ENCODE results near the gene RAB36. TPM values are rescaled to one million over a fixed set of nuclear protein-coding genes. Genes with fewer than 3 reads are reported as not detected.

The RAB36 gene, protein sequence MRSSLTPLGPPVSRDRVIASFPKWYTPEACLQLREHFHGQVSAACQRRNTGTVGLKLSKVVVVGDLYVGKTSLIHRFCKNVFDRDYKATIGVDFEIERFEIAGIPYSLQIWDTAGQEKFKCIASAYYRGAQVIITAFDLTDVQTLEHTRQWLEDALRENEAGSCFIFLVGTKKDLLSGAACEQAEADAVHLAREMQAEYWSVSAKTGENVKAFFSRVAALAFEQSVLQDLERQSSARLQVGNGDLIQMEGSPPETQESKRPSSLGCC
- polyA plus RNA-seq (2011; rRNA removed): 5.7 and 10.1 TPM in 2 replicates
- polyA minus RNA-seq (2011; rRNA and poly(A)+ RNA removed): 5.8 and 8.3 TPM in 2 replicates

DNA sequence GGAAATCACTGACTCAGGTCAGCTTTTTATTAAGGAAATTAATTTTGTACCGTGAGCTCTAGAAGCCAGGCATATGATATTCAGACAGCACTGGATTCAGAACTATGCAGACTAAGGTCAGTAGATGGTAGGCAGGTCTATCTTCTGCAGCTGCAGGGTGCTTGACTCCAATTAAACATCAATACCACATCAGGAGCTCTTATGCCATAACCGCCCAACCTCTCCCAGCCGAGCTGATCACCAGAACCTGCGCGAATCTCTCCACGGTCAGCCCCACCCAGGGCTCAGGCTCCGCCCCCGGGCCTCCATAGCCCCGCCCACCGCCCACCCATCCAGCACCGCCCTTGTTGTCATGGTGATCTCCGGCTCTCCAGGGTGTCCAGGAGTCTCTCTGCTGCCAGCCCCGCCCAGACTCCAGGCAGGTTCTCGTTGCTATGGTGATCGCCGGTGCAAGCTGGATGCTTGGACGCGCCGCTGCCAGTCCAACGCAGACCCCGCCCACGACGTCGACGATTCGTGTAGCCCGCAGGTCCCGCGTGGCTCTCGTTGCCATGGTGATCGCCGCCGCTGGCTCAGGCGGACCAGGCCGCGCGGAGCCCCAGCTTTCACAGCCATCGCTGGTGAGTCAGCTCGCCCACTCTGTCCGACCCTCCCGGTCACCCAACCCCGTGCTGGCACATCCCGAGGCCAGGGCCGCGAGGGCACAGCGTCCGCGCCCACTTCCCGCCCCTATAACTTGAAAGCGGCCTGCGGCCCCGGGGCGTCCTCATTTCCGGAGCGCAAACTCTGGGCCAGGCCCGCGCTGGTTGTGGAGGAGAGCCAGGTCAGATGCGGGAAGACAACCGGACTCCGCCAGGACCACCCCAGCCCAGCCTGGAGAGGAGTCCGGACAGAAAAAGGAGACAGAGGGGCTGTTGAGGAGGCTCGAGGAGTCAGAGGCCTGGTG lies at the start of gene RAB36:
RAB36 (plus strand) TSS at position 546 of the 946 bp plus-strand sequence. CDS start 1,140 bp downstream, outside the sequence.
- H3K27me3 ChIP-seq (ENCODE audit: control insufficient read depth, insufficient read depth, low read length): no peaks in the 10 kb centered on the region
- ChIA-PET POLR2A (no interaction called here), CTCF (interaction anchor here (0.6 to 1.8 kb wide), 9 partner anchors 13 to 241 kb away, joined by 3 to 7 read pairs (median 3); no protein-coding TSS in a partner anchor)
- peaks cover 5% of the 10 kb centered on the region for H3K36me3 ChIP-seq (ENCODE audit: control insufficient read depth, insufficient read depth, low read length)
- H3K4me3 ChIP-seq (ENCODE audit: low read depth, low read length): peak within 1 kb of the TSS; percentile 46
- DNase-seq (ENCODE audit: low read depth): peak; percentile 93
- TF ChIP-seq, protein P1, sequence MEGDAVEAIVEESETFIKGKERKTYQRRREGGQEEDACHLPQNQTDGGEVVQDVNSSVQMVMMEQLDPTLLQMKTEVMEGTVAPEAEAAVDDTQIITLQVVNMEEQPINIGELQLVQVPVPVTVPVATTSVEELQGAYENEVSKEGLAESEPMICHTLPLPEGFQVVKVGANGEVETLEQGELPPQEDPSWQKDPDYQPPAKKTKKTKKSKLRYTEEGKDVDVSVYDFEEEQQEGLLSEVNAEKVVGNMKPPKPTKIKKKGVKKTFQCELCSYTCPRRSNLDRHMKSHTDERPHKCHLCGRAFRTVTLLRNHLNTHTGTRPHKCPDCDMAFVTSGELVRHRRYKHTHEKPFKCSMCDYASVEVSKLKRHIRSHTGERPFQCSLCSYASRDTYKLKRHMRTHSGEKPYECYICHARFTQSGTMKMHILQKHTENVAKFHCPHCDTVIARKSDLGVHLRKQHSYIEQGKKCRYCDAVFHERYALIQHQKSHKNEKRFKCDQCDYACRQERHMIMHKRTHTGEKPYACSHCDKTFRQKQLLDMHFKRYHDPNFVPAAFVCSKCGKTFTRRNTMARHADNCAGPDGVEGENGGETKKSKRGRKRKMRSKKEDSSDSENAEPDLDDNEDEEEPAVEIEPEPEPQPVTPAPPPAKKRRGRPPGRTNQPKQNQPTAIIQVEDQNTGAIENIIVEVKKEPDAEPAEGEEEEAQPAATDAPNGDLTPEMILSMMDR (IDR thresholded peaks at IDR 0.05; ENCODE audit: insufficient read depth, low read depth, low read length): no peak

DNA sequence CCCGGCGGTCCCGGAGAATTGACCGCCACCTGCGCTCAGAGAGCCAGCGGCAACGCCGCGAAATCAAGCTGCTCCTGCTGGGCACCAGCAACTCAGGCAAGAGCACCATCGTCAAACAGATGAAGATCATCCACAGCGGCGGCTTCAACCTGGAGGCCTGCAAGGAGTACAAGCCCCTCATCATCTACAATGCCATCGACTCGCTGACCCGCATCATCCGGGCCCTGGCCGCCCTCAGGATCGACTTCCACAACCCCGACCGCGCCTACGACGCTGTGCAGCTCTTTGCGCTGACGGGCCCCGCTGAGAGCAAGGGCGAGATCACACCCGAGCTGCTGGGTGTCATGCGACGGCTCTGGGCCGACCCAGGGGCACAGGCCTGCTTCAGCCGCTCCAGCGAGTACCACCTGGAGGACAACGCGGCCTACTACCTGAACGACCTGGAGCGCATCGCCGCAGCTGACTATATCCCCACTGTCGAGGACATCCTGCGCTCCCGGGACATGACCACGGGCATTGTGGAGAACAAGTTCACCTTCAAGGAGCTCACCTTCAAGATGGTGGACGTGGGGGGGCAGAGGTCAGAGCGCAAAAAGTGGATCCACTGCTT lies 49.4 kb upstream of the RAB36 start:
- Histone ChIP-seq H3K27me3 (ENCODE audit: control insufficient read depth, insufficient read depth, low read length) (no peaks in the 10 kb centered on the region), H3K4me3 (ENCODE audit: low read depth, low read length) (no peak overlapping the region), H3K36me3 (ENCODE audit: control insufficient read depth, insufficient read depth, low read length) (peaks cover 10% of the 10 kb centered on the region)
- DNase-seq (ENCODE audit: low read depth): no peak
- TF ChIP-seq, protein P1 (IDR thresholded peaks at IDR 0.05; ENCODE audit: insufficient read depth, low read depth, low read length): no peak
- CTCF ChIA-PET: interaction anchor here (1.0 to 1.4 kb wide), 3 partner anchors 12 to 247 kb away, joined by 3 to 6 read pairs (median 3); no protein-coding TSS in a partner anchor
- POLR2A ChIA-PET: no interaction called here

GRCh38 chr22:23097412-23098229 lies 47.7 kb upstream of the RAB36 start:
- H3K36me3 ChIP-seq (ENCODE audit: control insufficient read depth, insufficient read depth, low read length): peaks cover 10% of the 10 kb centered on the region
- H3K27me3 ChIP-seq (ENCODE audit: control insufficient read depth, insufficient read depth, low read length): no peaks in the 10 kb centered on the region
- no peak for DNase-seq (ENCODE audit: low read depth)
- ChIA-PET POLR2A (no interaction called here), CTCF (no interaction called here)
- H3K4me3 ChIP-seq (ENCODE audit: low read depth, low read length): no peak overlapping the region
- TF ChIP-seq, protein P1 (IDR thresholded peaks at IDR 0.05; ENCODE audit: insufficient read depth, low read depth, low read length): no peak

DNA sequence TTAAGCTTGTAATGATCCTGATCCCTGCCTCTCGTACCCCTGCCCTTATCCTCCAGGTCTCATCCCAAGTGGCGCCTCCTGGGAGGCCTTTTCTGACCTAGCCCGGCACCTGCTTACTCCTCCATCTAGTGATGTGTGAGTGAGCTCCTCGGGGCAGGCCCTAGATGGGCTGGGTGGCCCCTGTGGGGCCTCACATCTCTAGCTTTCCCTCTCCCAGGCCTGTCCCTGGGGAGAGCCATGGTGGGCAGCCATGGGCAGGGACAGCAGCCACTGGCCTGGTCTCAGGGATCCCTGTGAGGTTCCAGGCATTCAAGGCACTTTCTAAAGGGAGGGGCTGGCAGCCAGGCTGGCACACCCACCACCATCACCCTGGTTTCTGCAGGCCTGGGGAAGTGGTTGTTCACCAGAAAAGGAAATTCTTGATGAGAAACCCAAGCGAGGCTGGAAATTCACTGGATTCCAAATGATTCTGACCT lies 47.0 kb upstream of the RAB36 start:
- ChIA-PET POLR2A (no interaction called here), CTCF (no interaction called here)
- peaks cover 10% of the 10 kb centered on the region for H3K36me3 ChIP-seq (ENCODE audit: control insufficient read depth, insufficient read depth, low read length)
- H3K27me3 ChIP-seq (ENCODE audit: control insufficient read depth, insufficient read depth, low read length): no peaks in the 10 kb centered on the region
- no peak overlapping the region for H3K4me3 ChIP-seq (ENCODE audit: low read depth, low read length)
- no peak for DNase-seq (ENCODE audit: low read depth)
- TF ChIP-seq, protein P1 (IDR thresholded peaks at IDR 0.05; ENCODE audit: insufficient read depth, low read depth, low read length): no peak
